ENCODE measurements around the gene SGCD.

SGCD gene

DNA sequence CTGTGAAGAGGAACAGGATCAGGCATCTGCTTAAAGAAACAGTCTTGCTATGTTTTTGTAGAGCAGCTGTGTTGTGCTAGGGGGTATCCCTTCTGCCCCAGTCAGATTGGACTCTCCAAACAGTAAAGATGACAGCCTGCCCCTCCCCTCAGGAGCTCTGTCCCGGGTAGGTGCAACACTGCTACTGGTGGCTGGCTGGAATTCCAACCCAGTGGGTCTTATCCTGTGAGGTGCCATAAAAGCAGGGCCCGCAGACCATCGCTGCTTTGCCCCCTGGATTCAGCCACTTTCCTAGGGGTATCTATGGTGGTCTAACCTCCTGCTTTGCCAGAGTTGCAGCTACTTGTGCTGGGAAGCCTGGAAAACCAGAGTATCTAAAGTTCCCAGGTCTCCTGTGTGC lies 408.5 kb downstream of the SGCD start:
- TF ChIP-seq CTCF (IDR thresholded peaks at IDR 0.05) = no peak

- no peak for TF ChIP-seq CTCF (IDR thresholded peaks at IDR 0.05)
Measured at GRCh38 chr5:156741516-156741915, 414.6 kb downstream of the SGCD start.

GRCh38 chr5:156753846-156754245 lies 426.9 kb downstream of the SGCD start:
- TF ChIP-seq CTCF (IDR thresholded peaks at IDR 0.05) = no peak

DNA sequence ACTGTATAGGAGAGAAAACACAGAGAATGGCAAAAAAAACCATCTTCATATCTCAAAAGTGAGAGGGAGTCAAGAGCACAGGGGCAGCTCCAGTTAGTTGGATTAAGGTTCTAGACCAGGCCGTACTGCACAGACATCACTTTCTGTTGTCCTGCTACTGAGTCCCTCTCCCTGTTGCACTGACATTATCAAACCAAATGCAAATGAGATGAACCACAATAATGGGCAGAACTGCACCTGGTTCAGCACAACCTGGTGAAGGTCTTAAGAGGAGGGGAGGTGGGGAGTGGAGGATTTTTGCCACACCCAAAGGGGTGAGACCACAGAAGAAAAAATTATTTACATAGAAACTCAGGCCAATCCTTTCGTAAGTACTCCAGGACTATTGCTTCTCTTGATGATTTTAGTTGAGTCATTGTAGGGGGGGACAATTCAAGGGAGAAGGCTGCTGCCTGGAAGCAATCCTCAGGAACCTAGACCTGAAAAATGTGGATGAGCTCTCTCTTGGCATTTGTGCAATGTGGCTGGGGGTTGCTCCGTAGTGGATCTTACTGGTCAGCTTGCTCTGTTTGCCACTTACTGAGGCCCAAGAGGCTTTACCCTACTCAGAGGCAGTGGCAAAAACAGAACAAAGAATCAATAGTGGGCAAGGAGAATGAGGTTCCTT lies 428.6 kb downstream of the SGCD start:
- TF ChIP-seq CTCF (IDR thresholded peaks at IDR 0.05) = no peak

DNA sequence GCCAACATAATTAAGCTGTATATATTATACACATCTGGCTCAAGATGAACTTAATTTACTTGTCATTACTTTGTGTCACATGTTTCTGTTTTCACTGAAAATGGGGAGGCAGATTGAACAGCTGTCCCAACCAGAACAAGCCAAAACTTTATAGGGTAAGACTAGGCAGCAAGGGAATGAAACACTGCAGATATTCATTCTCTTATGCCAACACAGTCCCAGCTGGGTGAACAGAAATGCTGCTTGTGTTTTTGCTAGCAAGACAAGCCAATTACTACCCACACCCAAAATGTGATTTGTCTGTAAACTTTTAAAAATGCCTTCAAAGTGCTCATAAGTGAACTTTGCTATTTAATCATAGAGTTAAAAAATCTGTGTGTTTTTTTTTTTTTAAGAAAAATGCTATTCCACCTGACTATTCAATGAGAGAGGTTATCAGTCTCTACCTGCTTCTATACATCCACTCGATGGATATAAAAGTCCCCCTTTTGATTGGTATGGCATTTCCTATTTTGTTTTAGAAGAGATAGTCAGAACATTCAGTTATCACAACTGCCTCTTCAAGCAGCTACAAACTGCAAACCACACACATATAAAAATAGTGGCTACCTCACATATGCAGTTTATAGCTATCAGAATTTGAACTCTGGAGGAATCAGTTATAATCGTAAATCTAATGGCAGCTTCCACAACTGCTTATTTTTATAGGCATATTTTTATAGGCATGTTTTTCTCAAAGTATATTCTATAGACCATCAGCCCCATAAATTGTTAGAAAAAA lies 431.2 kb downstream of the SGCD start:
- no peak for TF ChIP-seq CTCF (IDR thresholded peaks at IDR 0.05)

DNA sequence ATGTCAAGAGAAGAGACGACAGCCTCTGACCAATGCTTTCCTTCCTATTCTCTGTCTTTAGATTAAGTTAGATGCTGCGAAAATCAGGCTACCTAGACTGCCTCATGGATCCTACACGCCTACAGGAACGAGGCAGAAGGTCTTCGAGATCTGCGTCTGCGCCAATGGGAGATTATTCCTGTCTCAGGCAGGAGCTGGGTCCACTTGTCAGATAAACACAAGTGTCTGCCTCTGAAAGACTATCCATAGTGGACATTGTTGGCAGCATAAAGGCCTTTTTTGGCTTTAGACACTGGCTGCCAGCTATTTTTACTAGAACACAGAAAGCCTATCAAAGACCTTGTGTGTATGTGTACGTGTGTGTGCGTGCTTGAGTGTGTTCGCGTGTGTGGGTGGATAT lies 432.2 kb downstream of the SGCD start:
- no peak for TF ChIP-seq CTCF (IDR thresholded peaks at IDR 0.05)

DNA sequence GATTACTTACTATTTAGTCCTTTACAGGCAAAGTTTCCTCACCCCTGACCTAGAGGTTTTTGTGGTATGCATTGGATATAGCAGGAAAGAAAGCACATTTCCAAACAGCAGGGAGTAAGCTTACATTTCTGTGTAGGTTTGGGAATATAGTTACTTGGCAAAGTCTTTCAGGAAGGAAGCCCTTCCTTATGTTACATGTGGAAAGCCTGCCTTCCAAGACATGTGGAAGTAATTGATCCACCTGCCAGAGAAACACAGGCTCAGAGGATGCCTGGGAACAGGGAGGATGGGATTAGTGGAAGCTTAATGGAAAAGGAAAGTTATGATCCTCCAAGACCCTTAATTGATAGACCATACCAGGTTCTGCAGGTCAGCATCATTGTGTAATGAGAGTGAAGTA lies 435.8 kb downstream of the SGCD start:
- TF ChIP-seq CTCF (IDR thresholded peaks at IDR 0.05) = no peak
